ENCODE results near the gene IRS2. TPM values are rescaled to one million over a fixed set of nuclear protein-coding genes. Genes with fewer than 3 reads are reported as not detected.

Gene IRS2
- total and polyA plus RNA-seq, 2 of the 8 experiments (the other 6 are each of a cell fraction or from before 2014, with no cell fraction given) = 2.6 to 17.0 TPM

DNA sequence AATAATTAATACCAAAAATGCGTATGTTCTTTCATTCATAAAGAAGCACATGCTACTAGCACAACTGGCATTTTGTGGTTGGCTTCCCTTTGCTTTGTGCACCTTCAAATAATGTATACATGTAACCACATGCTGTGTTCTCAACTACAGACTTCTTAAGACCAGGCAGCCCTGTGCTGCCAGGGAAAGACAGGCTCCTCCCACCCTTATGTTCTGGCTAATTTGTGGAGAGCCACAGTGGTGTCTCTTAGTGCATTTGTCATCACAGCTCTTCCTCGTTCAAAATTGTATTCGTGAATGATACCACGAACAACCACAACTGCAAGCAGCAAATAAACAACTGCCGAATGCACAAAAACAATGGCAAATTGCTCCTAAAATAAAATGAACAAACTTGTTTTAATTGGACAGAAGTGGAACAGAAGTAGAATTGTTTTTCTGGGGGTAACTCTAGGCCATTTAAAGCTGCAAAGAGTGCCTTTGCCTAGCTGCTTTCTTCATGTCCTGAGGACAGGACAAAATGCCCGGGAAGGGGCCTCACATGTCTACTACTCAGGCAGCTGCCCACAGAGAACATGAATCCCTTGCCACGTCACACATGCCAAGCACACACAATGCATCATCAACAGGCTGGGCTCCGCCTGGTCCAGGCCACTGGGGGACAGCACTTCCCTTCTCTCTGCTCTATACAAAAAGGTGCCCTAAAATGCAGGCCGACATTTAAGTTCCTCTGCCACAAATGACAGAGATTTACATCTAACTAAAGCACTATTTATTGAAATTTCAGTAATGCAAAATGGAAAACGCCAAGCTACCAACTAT is 21.7 kb downstream of the IRS2 start:
- DNase-seq (ENCODE audit: low read depth in 1 of 2, low spot score in 2 of 2) (no peak), FAIRE-seq (no peak)
- Histone ChIP-seq H3K79me2 (ENCODE audit: control insufficient read depth in 1 of 2, insufficient read depth in 2 of 2, low read length in 2 of 2) (peaks cover 0 to 86% of the 10 kb centered on the region in 2 experiments), H3K23ac (ENCODE audit: insufficient read length) (no peak overlapping the region), H3K56ac (replicated peaks; ENCODE audit: insufficient read length, low read depth, low read length) (no peak overlapping the region), H4K5ac (ENCODE audit: insufficient read length, low read depth, low read length) (no peak overlapping the region), H3K9ac (replicated peaks in 1 of 4; ENCODE audit: extremely low read depth in 1 of 4, low read depth in 3 of 4, low read length in 3 of 4) (no peak overlapping the region), H2BK15ac (ENCODE audit: low read length) (no peak overlapping the region), H2AFZ (ENCODE audit: low read length) (no peak overlapping the region), H3K79me1 (ENCODE audit: low read depth, low read length) (peaks cover 12% of the 10 kb centered on the region), H3K27me3 (replicated peaks in 1 of 4; ENCODE audit: control insufficient read depth in 3 of 4, extremely low read depth in 1 of 4, insufficient read depth in 3 of 4, low read length in 3 of 4) (no peaks in the 10 kb centered on the region), H3K14ac (ENCODE audit: insufficient read length) (no peak overlapping the region), H2BK12ac (ENCODE audit: low read depth, low read length) (no peak overlapping the region), H2BK5ac (ENCODE audit: low read depth, low read length) (no peak overlapping the region), H3K9me3 (ENCODE audit: insufficient read depth in 2 of 2, low read depth in 1 of 2, low read length in 1 of 2) (no peaks in the 10 kb centered on the region), H2BK120ac (replicated peaks; ENCODE audit: low read depth, low read length) (no peak overlapping the region), H4K8ac (ENCODE audit: extremely low read depth, insufficient read depth, low read length) (no peak overlapping the region), H3K4me3 (ENCODE audit: extremely low read depth in 1 of 4, insufficient read depth in 2 of 4, low read depth in 3 of 4, low read length in 4 of 4) (no peak overlapping the region), H4K20me1 (replicated peaks in 1 of 2; ENCODE audit: control insufficient read depth in 1 of 2, insufficient read depth in 2 of 2, low read length in 2 of 2) (peaks cover 10 to 12% of the 10 kb centered on the region in 2 experiments), H3K18ac (ENCODE audit: extremely low read depth, low read length) (no peak overlapping the region), H3K4me2 (ENCODE audit: insufficient read depth in 1 of 2, low read depth in 2 of 2, low read length in 2 of 2) (no peak overlapping the region), H2BK20ac (ENCODE audit: low read length) (no peak overlapping the region), H4K91ac (replicated peaks; ENCODE audit: insufficient read length, low read length) (no peak overlapping the region), H3K4ac (replicated peaks; ENCODE audit: insufficient read length, low read depth, low read length) (no peak overlapping the region), H3K36me3 (ENCODE audit: control insufficient read depth in 2 of 4, insufficient read depth in 4 of 4, low read length in 3 of 4) (no peaks in the 10 kb centered on the region), H2AK5ac (ENCODE audit: low read depth, low read length) (no peak overlapping the region), H3K23me2 (ENCODE audit: low read depth, low read length) (no peaks in the 10 kb centered on the region), H3K27ac (ENCODE audit: low read depth, low read length) (no peak overlapping the region), H3K4me1 (replicated peaks in 1 of 4; ENCODE audit: control insufficient read depth in 3 of 4, insufficient read depth in 4 of 4, low read length in 3 of 4) (peaks cover 0 to 11% (median 1%) of the 10 kb centered on the region in 4 experiments; a peak in 3 of 7 replicates)
- TF ChIP-seq CTCF (IDR thresholded peaks at IDR 0.05; ENCODE audit: control extremely low read depth in 1 of 3, insufficient read depth in 1 of 3, low read depth in 1 of 3, low read length in 3 of 3) = peak; percentile 17 to 44 (median 34); a peak in 3 of 4 replicates
- no peak for TF ChIP-seq KDM5A (IDR thresholded peaks at IDR 0.05; ENCODE audit: low read length)
- TF ChIP-seq RAD21 (IDR thresholded peaks at IDR 0.05 in 1 of 2, conservative IDR thresholded peaks at IDR 0.05 in 1 of 2; ENCODE audit: low read depth in 2 of 2, low read length in 2 of 2) = peak; percentile 55 to 57
- POLR2A ChIA-PET (ENCODE audit: partially characterized antibody) = no interaction called here
- WGBS, 2 experiments (ENCODE audit: extremely low coverage in 1 of 2, insufficient coverage in 1 of 2, insufficient read length in 1 of 2, insufficient replicate concordance in 2 of 2, low coverage in 1 of 2, low lambda C conversion rate in 2 of 2, missing lambda C conversion rate in 1 of 2) = 88% methylated on average over 10 of the region's 10 CpGs; no CpG with 5 or more reads in 1 of the 2 experiments
- CTCF ChIA-PET (ENCODE audit: partially characterized antibody) = interaction anchor here (1.2 to 2.0 kb wide), 2 partner anchors 19 to 25 kb away, joined by 4 to 6 read pairs; no protein-coding TSS in a partner anchor

Data from H1 (cell line).